HCT116 (cell line): ENCODE data around the gene FARP1. TPM values are rescaled to one million over a fixed set of nuclear protein-coding genes. Genes with fewer than 3 reads are reported as not detected.

Source experiments
- ATAC-seq: fragments of 200-7000 bp; cut with Tn5 transposase; 2 replicates; pipeline ENCODE4 v1.9.1; 2020; ENCODE audit warnings: mild to moderate bottlenecking, moderate library complexity
- BruUV-seq: library from RNA; stranded (reverse); fragments of 400-500 nt; replicated peaks from 2 replicates; lab custom pipeline; 2021; lab: Mats Ljungman, UMichigan
- CTCF ChIA-PET: fragments of 300-600 bp; sonication (Branson Sonifier 250); formaldehyde crosslinking; loops from one replicate; lab custom pipeline; 2021; ENCODE audit warnings: antibody characterized with exemption; lab: Charles Lee
- POLR2A ChIA-PET: fragments of 300-600, 350-600 bp; sonication (Branson Sonifier 250); formaldehyde crosslinking; loops from one replicate; lab custom pipeline; 2021; ENCODE audit warnings: antibody characterized with exemption; lab: Charles Lee
- RAD21 ChIA-PET, 2 experiments: fragments of 300-600 bp; sonication (Branson Sonifier 250); formaldehyde crosslinking; loops; one replicate each; lab custom pipeline; 2023; ENCODE audit warnings: low total read pairs in 2 of 2; ENCODE audit not compliant: uncharacterized antibody in 2 of 2, unreplicated experiment in 2 of 2, low non-redundant PET in 1 of 2; lab: Charles Lee
- DNase-seq: peaks from one replicate; pipeline ENCODE4 v3.0.0-alpha.2; 2010; ENCODE audit warnings: low read depth, low spot score
- H2AFZ ChIP-seq: fragments of 200-600 bp; shearing (Covaris generic), sonication (generic); 2 replicates; pipeline ENCODE4 v1.6.1; 2017; ENCODE audit warnings: low read depth, mixed run types, mixed read lengths, antibody characterized with exemption, low read length; ENCODE audit not compliant: poor library complexity, severe bottlenecking
- H3K27ac ChIP-seq: 2 replicates; pipeline ENCODE4 v1.5.1; 2012; ENCODE audit warnings: low read depth, low read length
- H3K27me3 ChIP-seq: fragments of 200-600 bp; sonication (generic); 2 replicates; pipeline ENCODE4 v1.6.1; 2016; ENCODE audit warnings: mixed run types, low read length, mixed read lengths; ENCODE audit not compliant: insufficient read depth
- H3K36me3 ChIP-seq, 2 experiments: fragments of 200-500 bp in 1 of 2; fragments of 200-600 bp in 1 of 2; sonication (Bioruptor generic) in 1 of 2; sonication (generic) in 1 of 2; 2 replicates each; pipeline versions ENCODE4 v1.5.1 to v1.6.1; 2014 to 2016; ENCODE audit warnings: low read length in 2 of 2, inconsistent platforms in 1 of 2, mixed read lengths in 1 of 2, mixed run types in 1 of 2; ENCODE audit not compliant: insufficient read depth in 2 of 2, control insufficient read depth in 1 of 2
- H3K4me1 ChIP-seq, 2 experiments: fragments of 200-600 bp in 1 of 2; sonication (generic) in 1 of 2; 2 replicates each; pipeline versions ENCODE4 v1.5.1 to v1.6.1; 2012 to 2017; ENCODE audit warnings: low read length in 2 of 2, inconsistent platforms in 1 of 2, mild to moderate bottlenecking in 1 of 2, mixed read lengths in 1 of 2, mixed run types in 1 of 2, moderate library complexity in 1 of 2; ENCODE audit not compliant: insufficient read depth in 2 of 2, control insufficient read depth in 1 of 2
- H3K4me2 ChIP-seq: fragments of 200-600 bp; sonication (generic); 2 replicates; pipeline ENCODE4 v1.6.1; 2017; ENCODE audit warnings: mixed run types, low read length, mixed read lengths
- H3K4me3 ChIP-seq, 2 experiments: fragments of 200-600 bp in 1 of 2; sonication (generic) in 1 of 2; replicated peaks in 1 of 2; 2 replicates each; pipeline ENCODE4 v1.5.1; 2011 to 2016; ENCODE audit warnings: low read length in 2 of 2, control low read depth in 1 of 2, low read depth in 1 of 2, mild to moderate bottlenecking in 1 of 2, mixed read lengths in 1 of 2, mixed run types in 1 of 2
- H3K79me2 ChIP-seq: fragments of 200-600 bp; sonication (generic); 2 replicates; pipeline ENCODE4 v1.6.1; 2017; ENCODE audit warnings: mild to moderate bottlenecking, mixed run types, low read length, moderate library complexity, mixed read lengths; ENCODE audit not compliant: insufficient read depth
- H3K9ac ChIP-seq: fragments of 200-600 bp; sonication (generic); 2 replicates; pipeline ENCODE4 v1.6.1; 2016; ENCODE audit warnings: low read length, mixed read lengths
- H3K9me2 ChIP-seq: fragments of 200-600 bp; sonication (generic), shearing (Covaris generic); 2 replicates; pipeline ENCODE4 v1.6.1; 2017; ENCODE audit warnings: mixed run types, mild to moderate bottlenecking, moderate library complexity; ENCODE audit not compliant: insufficient read depth
- H3K9me3 ChIP-seq, 2 experiments: fragments of 200-500 bp in 1 of 2; fragments of 200-600 bp in 1 of 2; sonication (Bioruptor generic) in 1 of 2; sonication (generic) in 1 of 2; 2 replicates each; pipeline ENCODE4 v1.6.1; 2014 to 2017; ENCODE audit warnings: low read length in 2 of 2, mixed read lengths in 2 of 2, inconsistent platforms in 1 of 2, low read depth in 1 of 2, mild to moderate bottlenecking in 1 of 2, mixed run types in 1 of 2, moderate library complexity in 1 of 2; ENCODE audit not compliant: control insufficient read depth in 1 of 2, insufficient read depth in 1 of 2
- H4K20me1 ChIP-seq: fragments of 200-600 bp; sonication (generic), shearing (Covaris generic); 2 replicates; pipeline ENCODE4 v1.6.1; 2017; ENCODE audit warnings: mixed run types, mild to moderate bottlenecking, moderate library complexity; ENCODE audit not compliant: insufficient read depth
- EGR1 ChIP-seq: IDR thresholded peaks from 2 replicates; pipeline ENCODE4 v1.6.1; 2012; ENCODE audit warnings: low read depth
- ELF1 ChIP-seq: IDR thresholded peaks from 2 replicates; pipeline ENCODE4 v1.6.1; 2012; ENCODE audit warnings: low read depth, borderline replicate concordance
- FOSL1 ChIP-seq: IDR thresholded peaks from 2 replicates; pipeline ENCODE4 v1.6.1; 2012; ENCODE audit warnings: low read depth
- POLR2A ChIP-seq: IDR thresholded peaks from 2 replicates; pipeline ENCODE4 v1.7.0; 2011; ENCODE audit warnings: borderline replicate concordance; ENCODE audit not compliant: insufficient read depth, insufficient read length; ENCODE audit errors: extremely low read depth
- RAD21 ChIP-seq: IDR thresholded peaks from 2 replicates; pipeline ENCODE4 v1.6.1; 2012; ENCODE audit warnings: low read depth, mild to moderate bottlenecking
- REST ChIP-seq: IDR thresholded peaks from 2 replicates; pipeline ENCODE4 v1.6.1; 2012; ENCODE audit warnings: low read depth
- SRF ChIP-seq: IDR thresholded peaks from 2 replicates; pipeline ENCODE4 v1.6.1; 2012; ENCODE audit warnings: low read depth
- TCF7L2 ChIP-seq: IDR thresholded peaks from 2 replicates; pipeline ENCODE4 v1.7.0; 2011; ENCODE audit warnings: borderline replicate concordance, inconsistent platforms; ENCODE audit not compliant: insufficient read depth, insufficient read length; ENCODE audit errors: extremely low read depth
- YY1 ChIP-seq: IDR thresholded peaks from 2 replicates; pipeline ENCODE4 v1.6.1; 2011; ENCODE audit warnings: low read length, low read depth, moderate library complexity, mild to moderate bottlenecking; ENCODE audit not compliant: insufficient replicate concordance; ENCODE audit errors: extremely low read depth
- ZBTB33 ChIP-seq: IDR thresholded peaks from 2 replicates; pipeline ENCODE4 v1.6.1; 2011; ENCODE audit warnings: mild to moderate bottlenecking, low read length, moderate library complexity; ENCODE audit not compliant: insufficient replicate concordance; ENCODE audit errors: extremely low read depth
- ZFX ChIP-seq: fragments of 450-650 bp; IDR thresholded peaks from 2 replicates; pipeline ENCODE4 v1.6.1; 2017
- ZNF274 ChIP-seq: fragments of 200-500 bp; sonication (Bioruptor generic); IDR thresholded peaks from 2 replicates; pipeline ENCODE4 v1.6.1; 2014; ENCODE audit warnings: mild to moderate bottlenecking, low read depth, low read length, inconsistent platforms
- intact Hi-C: fragments of 100-400 bp; cut with micrococcal nuclease; formaldehyde crosslinking; loops from 2 replicates; pipeline ENCODE4 v1.10.0; 2022
- total RNA-seq: library from RNA; stranded (reverse); gene quantifications from one replicate; pipeline ENCODE4 v1.2.1, GENCODE V29; 2021; ENCODE audit not compliant: unreplicated experiment
- TF ChIP-seq, protein P1 (sequence below): IDR thresholded peaks from 2 replicates; pipeline ENCODE4 v1.6.1; 2012

FARP1 gene
- total RNA-seq, 1 experiment from 2014 or later: 30.5 TPM

DNA sequence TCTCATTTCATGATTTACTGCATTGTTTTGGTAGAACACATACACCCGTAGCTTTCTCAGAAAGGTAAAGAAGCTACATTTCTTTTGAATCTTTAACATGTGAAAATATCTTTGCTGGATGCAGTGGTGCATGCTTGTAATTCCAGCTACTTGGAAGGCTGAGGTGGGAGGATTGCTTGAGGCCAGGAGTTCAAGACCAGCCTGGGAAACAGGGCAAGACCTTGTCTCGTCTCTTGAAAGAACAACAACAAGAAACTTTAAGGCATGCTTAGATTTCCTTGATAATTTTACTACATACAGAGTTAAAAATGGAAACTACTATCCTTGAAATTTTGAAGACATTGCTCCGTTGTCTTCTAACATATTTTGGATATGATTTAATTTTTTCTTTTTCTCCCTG lies 26.4 kb downstream of the FARP1 start:
- ChIA-PET POLR2A (no interaction called here), RAD21 (no interaction called here), CTCF (no interaction called here)
- BruUV-seq: no TSS peak
- no peaks in the 10 kb centered on the region for H4K20me1 ChIP-seq
- no peaks in the 10 kb centered on the region for H3K9me2 ChIP-seq
- no peak overlapping the region for H3K27ac ChIP-seq
- no peaks in the 10 kb centered on the region for H3K9me3 ChIP-seq
- H2AFZ ChIP-seq: no peak overlapping the region
- no peaks in the 10 kb centered on the region for H3K36me3 ChIP-seq
- no peak overlapping the region for H3K4me3 ChIP-seq
- TF ChIP-seq TCF7L2 (no peak), POLR2A (no peak), EGR1 (no peak), SRF (no peak), ZFX (no peak)
- DNase-seq: no peak
- ATAC-seq: no peak
- peaks cover 32 to 38% of the 10 kb centered on the region in 2 experiments for H3K4me1 ChIP-seq
- H3K27me3 ChIP-seq: no peaks in the 10 kb centered on the region
- H3K79me2 ChIP-seq: peaks cover 3% of the 10 kb centered on the region; the same call in 1 of the 2 replicates
- intact Hi-C loops: no loop called here
- no peak overlapping the region for H3K4me2 ChIP-seq
- no peak overlapping the region for H3K9ac ChIP-seq

- Histone ChIP-seq H3K4me2 (peak overlapping the region; percentile 64), H3K4me1 (peaks cover 33 to 35% of the 10 kb centered on the region in 2 experiments), H3K9me3 (no peaks in the 10 kb centered on the region), H2AFZ (no peak overlapping the region), H3K79me2 (peaks cover 3% of the 10 kb centered on the region; the same call in 1 of the 2 replicates), H4K20me1 (no peaks in the 10 kb centered on the region), H3K4me3 (no peak overlapping the region), H3K9me2 (no peaks in the 10 kb centered on the region), H3K27me3 (no peaks in the 10 kb centered on the region), H3K9ac (no peak overlapping the region), H3K36me3 (no peaks in the 10 kb centered on the region), H3K27ac (no peak overlapping the region)
- DNase-seq: no peak
- 0 out of 2 replicates have a peak, but pooled peaks have one; percentile 15 for ATAC-seq
- intact Hi-C loops: no loop called here
- POLR2A ChIA-PET: no interaction called here
- RAD21 ChIA-PET: no interaction called here
- BruUV-seq: no TSS peak
- CTCF ChIA-PET: no interaction called here
- TF ChIP-seq TCF7L2: no peak
- TF ChIP-seq ELF1: no peak
- TF ChIP-seq REST: no peak
- no peak for TF ChIP-seq ZNF274
- TF ChIP-seq ZBTB33: no peak
- TF ChIP-seq FOSL1: no peak
- TF ChIP-seq RAD21: no peak
- no peak for TF ChIP-seq YY1
- TF ChIP-seq, protein P1, sequence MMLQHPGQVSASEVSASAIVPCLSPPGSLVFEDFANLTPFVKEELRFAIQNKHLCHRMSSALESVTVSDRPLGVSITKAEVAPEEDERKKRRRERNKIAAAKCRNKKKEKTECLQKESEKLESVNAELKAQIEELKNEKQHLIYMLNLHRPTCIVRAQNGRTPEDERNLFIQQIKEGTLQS: no peak
Observed at GRCh38 chr13:98171900-98172589, 29.2 kb downstream of the FARP1 start.
